ENCODE data around the gene HBD. TPM values are rescaled to one million over a fixed set of nuclear protein-coding genes. Genes with fewer than 3 reads are reported as not detected.
A peak's percentile ranks its signal among the peaks of the same experiment; 100 is the strongest.

Gene HBD
- total and polyA plus RNA-seq, 9 of the 15 experiments (the other 6 are each of a cell fraction or from before 2014, with no cell fraction given), result 11.8 to 169 (median 36.0) TPM

GRCh38 chr11:5198285-5198684 lies 36.0 kb downstream of the HBD start:
- CTCF ChIA-PET (ENCODE audit: low intra/inter-chr PET ratio), result no interaction called here
- H3K27me3 ChIP-seq (ENCODE audit: control insufficient read depth in 2 of 2, insufficient read depth in 2 of 2, low read length in 2 of 2), result no peaks in the 10 kb centered on the region
- H2AFZ ChIP-seq (ENCODE audit: low read depth, low read length), result peak overlapping the region; percentile 50; the same call in 1 of the 2 replicates
- ATAC-seq (no peak), FAIRE-seq (no peak), DNase-seq (ENCODE audit: extremely low read depth in 1 of 4, low spot score in 3 of 4) (no peak)
- H3K27ac ChIP-seq (ENCODE audit: extremely low read depth, low read depth, low read length), result no peak overlapping the region
- H3K9ac ChIP-seq (ENCODE audit: insufficient read depth in 1 of 2, low read depth in 2 of 2, low read length in 2 of 2), result no peak overlapping the region
- H3K79me2 ChIP-seq (ENCODE audit: control insufficient read depth, insufficient read depth, low read length), result no peaks in the 10 kb centered on the region
- no peaks in the 10 kb centered on the region for H3K9me3 ChIP-seq (replicated peaks; ENCODE audit: control insufficient read depth, insufficient read depth, low read depth, low read length)
- no peaks in the 10 kb centered on the region for H3K36me3 ChIP-seq (ENCODE audit: control insufficient read depth, insufficient read depth, low read length)
- intact Hi-C loops (cut with micrococcal nuclease), result no loop called here
- BruUV-seq (replicated peaks), result no TSS peak
- peaks cover 6 to 18% of the 10 kb centered on the region in 2 experiments; a peak in 4 of 5 replicates for H3K4me1 ChIP-seq (replicated peaks in 1 of 2; ENCODE audit: control insufficient read depth in 2 of 2, insufficient read depth in 2 of 2, low read length in 2 of 2)
- H4K20me1 ChIP-seq (replicated peaks; ENCODE audit: control insufficient read depth, insufficient read depth, low read length), result no peaks in the 10 kb centered on the region
- no peaks in the 10 kb centered on the region for H3K9me1 ChIP-seq (ENCODE audit: control insufficient read depth, insufficient read depth, low read length)
- in situ Hi-C loops (cut with MboI), result no loop called here
- no peak overlapping the region for H3K4me2 ChIP-seq (ENCODE audit: insufficient read depth, low read length)
- no peak overlapping the region for H3K4me3 ChIP-seq
- POLR2A ChIA-PET, result interaction anchor here (1.2 kb wide), 1 partner anchor 91 kb away, joined by 3 read pairs; no protein-coding TSS in a partner anchor
- TF ChIP-seq NCOA2 (IDR thresholded peaks at IDR 0.05; ENCODE audit: partially characterized antibody in 2 of 2) (peak in 1 of 2 experiments; percentile 22), ARID1B (IDR thresholded peaks at IDR 0.05) (peak; percentile 49), EGR1 (conservative IDR thresholded peaks at IDR 0.05) (no peak), MEIS2 (IDR thresholded peaks at IDR 0.05; ENCODE audit: partially characterized antibody) (peak; percentile 42), TCF3 (CRISPR knock-in tag; IDR thresholded peaks at IDR 0.05) (peak; percentile 55), RBM14 (IDR thresholded peaks at IDR 0.05; ENCODE audit: borderline replicate concordance, insufficient read depth, low read depth, low read length) (no peak), ZC3H8 (IDR thresholded peaks at IDR 0.05) (no peak), NCOR1 (IDR thresholded peaks at IDR 0.05) (0 out of 2 replicates have a peak, but pooled peaks have one; percentile 17), RHOXF2B (CRISPR knock-in tag; conservative IDR thresholded peaks at IDR 0.05) (no peak), CUX1 (CRISPR knock-in tag; IDR thresholded peaks at IDR 0.05) (no peak), NEUROD1 (IDR thresholded peaks at IDR 0.05; ENCODE audit: borderline replicate concordance, low read depth, low read length, partially characterized antibody) (no peak), ID3 (CRISPR knock-in tag; IDR thresholded peaks at IDR 0.05) (no peak), ID3 (tag; IDR thresholded peaks at IDR 0.05) (no peak), ZNF609 (CRISPR knock-in tag; IDR thresholded peaks at IDR 0.05; ENCODE audit: borderline replicate concordance) (no peak)

Measured in K562 (cell line).